Loucy (cell line): ENCODE results near the gene RPS18.
A peak's percentile ranks its signal among the peaks of the same experiment; 100 is the strongest.

Source experiments
- H2AFZ ChIP-seq: fragments of 200-600 bp; sonication (generic); 2 replicates; pipeline ENCODE4 v1.6.0; 2016; ENCODE audit warnings: antibody characterized with exemption, mild to moderate bottlenecking, low read length, moderate library complexity
- H3F3A ChIP-seq: fragments of 200-600 bp; 2 replicates; pipeline ENCODE4 v1.6.0; 2016; ENCODE audit warnings: antibody characterized with exemption, low read depth, mild to moderate bottlenecking
- H3K27me3 ChIP-seq: fragments of 200-600 bp; sonication (generic); 2 replicates; pipeline ENCODE4 v1.6.1; 2014; ENCODE audit warnings: low read length, mild to moderate bottlenecking; ENCODE audit not compliant: insufficient read depth, poor library complexity, severe bottlenecking
- H3K36me3 ChIP-seq: fragments of 200-600 bp; sonication (generic); 2 replicates; pipeline ENCODE4 v1.6.1; 2016; ENCODE audit warnings: low read length; ENCODE audit not compliant: insufficient read depth
- H3K4me1 ChIP-seq: fragments of 200-600 bp; sonication (generic); 2 replicates; pipeline ENCODE4 v1.5.1; 2014; ENCODE audit warnings: low read length, mild to moderate bottlenecking; ENCODE audit not compliant: insufficient read depth, poor library complexity, severe bottlenecking
- H3K4me2 ChIP-seq: fragments of 200-600 bp; sonication (generic); 2 replicates; pipeline ENCODE4 v1.6.0; 2014; ENCODE audit warnings: antibody characterized with exemption, low read length, low read depth, mild to moderate bottlenecking; ENCODE audit not compliant: poor library complexity, severe bottlenecking
- H3K4me3 ChIP-seq: fragments of 200-600 bp; sonication (generic); 2 replicates; pipeline ENCODE4 v1.5.1; 2014; ENCODE audit warnings: low read length, mild to moderate bottlenecking, mixed read lengths; ENCODE audit not compliant: poor library complexity, severe bottlenecking
- H3K79me2 ChIP-seq: fragments of 200-600 bp; sonication (generic); 2 replicates; pipeline ENCODE4 v1.6.1; 2014; ENCODE audit warnings: low read length; ENCODE audit not compliant: insufficient read depth
- H3K9ac ChIP-seq: fragments of 200-600 bp; sonication (generic); 2 replicates; pipeline ENCODE4 v1.6.0; 2014; ENCODE audit warnings: mild to moderate bottlenecking, low read depth, low read length, moderate library complexity; ENCODE audit not compliant: poor library complexity, severe bottlenecking
- H3K9me2 ChIP-seq: fragments of 200-600 bp; sonication (generic); replicated peaks from 2 replicates; pipeline ENCODE4 v1.6.1; 2016; ENCODE audit warnings: low read depth, low read length, mixed read lengths
- H3K9me3 ChIP-seq: fragments of 200-600 bp; sonication (generic); 2 replicates; pipeline ENCODE4 v1.6.1; 2014; ENCODE audit warnings: mild to moderate bottlenecking, antibody characterized with exemption, low read length, low read depth; ENCODE audit not compliant: insufficient read depth
- H4K20me1 ChIP-seq: fragments of 200-600 bp; sonication (generic); 2 replicates; pipeline ENCODE4 v1.6.0; 2014; ENCODE audit warnings: antibody characterized with exemption, low read length, mild to moderate bottlenecking; ENCODE audit not compliant: insufficient read depth, poor library complexity, severe bottlenecking
- CTCF ChIP-seq: fragments of 200-600 bp; sonication (generic); conservative IDR thresholded peaks from 2 replicates; pipeline ENCODE4 v1.5.1; 2014; ENCODE audit warnings: mild to moderate bottlenecking, antibody characterized with exemption, low read length
- EZH2phosphoT487 ChIP-seq: fragments of 200-600 bp; IDR thresholded peaks from 2 replicates; pipeline ENCODE4 v1.6.1; 2018; ENCODE audit warnings: antibody characterized with exemption, mild to moderate bottlenecking, moderate library complexity, borderline replicate concordance

The RPS18 gene

GRCh38 chr6:33276864-33277662, 5.2 kb downstream of the RPS18 start, which contains the start of gene B3GALT4:
TSS of gene B3GALT4 (plus strand) at chr6:33277123. CDS start at chr6:33277420, 297 bp downstream.
- peak within 1 kb of the TSS; percentile 94 for H3K9ac ChIP-seq
- H4K20me1 ChIP-seq, result peaks cover 47% of the 10 kb centered on the region
- peak within 1 kb of the TSS; percentile 95 for H3K4me3 ChIP-seq
- peaks cover 44% of the 10 kb centered on the region for H3K36me3 ChIP-seq
- H3K9me3 ChIP-seq, result no peaks in the 10 kb centered on the region
- H2AFZ ChIP-seq, result no peak within 1 kb of the TSS
- H3F3A ChIP-seq, result peaks cover 10% of the 10 kb centered on the region; the same call in 1 of the 2 replicates
- H3K9me2 ChIP-seq, result no peaks in the 10 kb centered on the region
- peaks cover 3% of the 10 kb centered on the region for H3K27me3 ChIP-seq
- H3K4me1 ChIP-seq, result peaks cover 34% of the 10 kb centered on the region
- peaks cover 47% of the 10 kb centered on the region for H3K79me2 ChIP-seq
- TF ChIP-seq CTCF (peak; percentile 30; the same call in 1 of the 2 replicates), EZH2phosphoT487 (no peak)
- peak within 1 kb of the TSS; percentile 99 for H3K4me2 ChIP-seq

GRCh38 chr6:33277663-33278391, 6.0 kb downstream of the RPS18 start:
- H3K4me3 ChIP-seq, result peak overlapping the region; percentile 95
- H3K9ac ChIP-seq, result peak overlapping the region; percentile 62
- peaks cover 30% of the 10 kb centered on the region for H3K4me1 ChIP-seq
- H4K20me1 ChIP-seq, result peaks cover 39% of the 10 kb centered on the region
- peaks cover 39% of the 10 kb centered on the region for H3K79me2 ChIP-seq
- H3K4me2 ChIP-seq, result peak overlapping the region; percentile 99
- H3F3A ChIP-seq, result peaks cover 10% of the 10 kb centered on the region; the same call in 1 of the 2 replicates
- TF ChIP-seq CTCF (peak; percentile 9; the same call in 1 of the 2 replicates), EZH2phosphoT487 (no peak)
- no peaks in the 10 kb centered on the region for H3K9me2 ChIP-seq
- peaks cover 44% of the 10 kb centered on the region for H3K36me3 ChIP-seq
- H3K27me3 ChIP-seq, result no peaks in the 10 kb centered on the region
- no peak overlapping the region for H2AFZ ChIP-seq
- H3K9me3 ChIP-seq, result no peaks in the 10 kb centered on the region

- Histone ChIP-seq H2AFZ (no peak overlapping the region), H3K9ac (no peak overlapping the region), H3K9me2 (no peaks in the 10 kb centered on the region), H3K27me3 (no peaks in the 10 kb centered on the region), H3K9me3 (no peaks in the 10 kb centered on the region), H3F3A (peaks cover 10% of the 10 kb centered on the region; the same call in 1 of the 2 replicates), H3K4me1 (peaks cover 24% of the 10 kb centered on the region), H3K36me3 (peaks cover 44% of the 10 kb centered on the region), H3K4me3 (no peak overlapping the region), H4K20me1 (peaks cover 34% of the 10 kb centered on the region), H3K79me2 (peaks cover 34% of the 10 kb centered on the region), H3K4me2 (no peak overlapping the region)
- TF ChIP-seq EZH2phosphoT487, result no peak
- no peak for TF ChIP-seq CTCF
Observed at GRCh38 chr6:33278392-33278741, 6.5 kb downstream of the RPS18 start.
